H7 (cell line): ENCODE measurements around the gene NFATC2. TPM values are rescaled to one million over a fixed set of nuclear protein-coding genes. Genes with fewer than 3 reads are reported as not detected.
"Not testable (repeated sequence)": the region's sequence is repeated elsewhere in the genome, so short reads cannot be mapped to it uniquely, and the experiment has no call there.

ENCODE experiments used
- DNase-seq: peaks from one replicate; pipeline ENCODE4 v3.0.0; 2012
- H3K27me3 ChIP-seq: 2 replicates; pipeline ENCODE4 v1.6.0; 2011; ENCODE audit warnings: mild to moderate bottlenecking, low read length; ENCODE audit not compliant: control insufficient read depth, insufficient read depth
- H3K36me3 ChIP-seq: replicated peaks from 2 replicates; pipeline ENCODE4 v1.5.1; 2011; ENCODE audit warnings: low read length; ENCODE audit not compliant: control insufficient read depth, insufficient read depth
- H3K4me3 ChIP-seq: 2 replicates; pipeline ENCODE4 v1.5.1; 2011; ENCODE audit warnings: low read depth, mild to moderate bottlenecking, control low read depth, low read length, moderate library complexity; ENCODE audit not compliant: insufficient read depth
- total RNA-seq: library from RNA; depleted of rRNA; stranded (reverse); fragments of >200 nt; shearing (Covaris generic); gene quantifications from 2 replicates; pipeline ENCODE4 v1.2.3, GENCODE V29; 2014

The NFATC2 gene
- total RNA-seq, 1 experiment from 2014 or later, result 0.28 TPM

GRCh38 chr20:51480507-51481270 lies 61.8 kb downstream of the NFATC2 start:
- no peak for DNase-seq
- H3K4me3 ChIP-seq, result no peak overlapping the region
- H3K36me3 ChIP-seq, result no peaks in the 10 kb centered on the region
- no peaks in the 10 kb centered on the region for H3K27me3 ChIP-seq

GRCh38 chr20:51476106-51476505 lies 66.4 kb downstream of the NFATC2 start:
- not testable (repeated sequence) for H3K36me3 ChIP-seq, DNase-seq, H3K4me3 ChIP-seq, H3K27me3 ChIP-seq

- Histone ChIP-seq H3K4me3 (no peak overlapping the region), H3K36me3 (no peaks in the 10 kb centered on the region), H3K27me3 (no peaks in the 10 kb centered on the region)
- no peak for DNase-seq
Measured at GRCh38 chr20:51473771-51474170, 68.7 kb downstream of the NFATC2 start.

GRCh38 chr20:51473256-51473655 lies 69.3 kb downstream of the NFATC2 start:
- no peaks in the 10 kb centered on the region for H3K27me3 ChIP-seq

GRCh38 chr20:51470907-51471411 lies 71.6 kb downstream of the NFATC2 start:
- Histone ChIP-seq H3K27me3 (no peaks in the 10 kb centered on the region), H3K36me3 (no peaks in the 10 kb centered on the region), H3K4me3 (no peak overlapping the region)
- DNase-seq, result no peak

More at GRCh38 chr20:51473256-51473655, 69.3 kb downstream of the NFATC2 start:
- no peak for DNase-seq
- H3K4me3 ChIP-seq, result no peak overlapping the region
- no peaks in the 10 kb centered on the region for H3K36me3 ChIP-seq

GRCh38 chr20:51470499-51470820 lies 72.1 kb downstream of the NFATC2 start:
- no peaks in the 10 kb centered on the region for H3K36me3 ChIP-seq
- no peak for DNase-seq
- no peaks in the 10 kb centered on the region for H3K27me3 ChIP-seq
- H3K4me3 ChIP-seq, result no peak overlapping the region

- DNase-seq, result no peak
- Histone ChIP-seq H3K27me3 (no peaks in the 10 kb centered on the region), H3K36me3 (no peaks in the 10 kb centered on the region), H3K4me3 (no peak overlapping the region)
Measured at GRCh38 chr20:51469578-51470498, 72.7 kb downstream of the NFATC2 start.

GRCh38 chr20:51469046-51469445 lies 73.5 kb downstream of the NFATC2 start:
- no peaks in the 10 kb centered on the region for H3K36me3 ChIP-seq

GRCh38 chr20:51468636-51469035 lies 73.9 kb downstream of the NFATC2 start:
- DNase-seq, result no peak
- H3K27me3 ChIP-seq, result no peaks in the 10 kb centered on the region
- no peaks in the 10 kb centered on the region for H3K36me3 ChIP-seq
- H3K4me3 ChIP-seq, result no peak overlapping the region

More at GRCh38 chr20:51469046-51469445, 73.5 kb downstream of the NFATC2 start:
- H3K4me3 ChIP-seq, result no peak overlapping the region
- H3K27me3 ChIP-seq, result no peaks in the 10 kb centered on the region
- no peak for DNase-seq

GRCh38 chr20:51467956-51468626 lies 74.4 kb downstream of the NFATC2 start:
- no peak overlapping the region for H3K4me3 ChIP-seq

GRCh38 chr20:51463998-51464397 lies 78.5 kb downstream of the NFATC2 start:
- H3K27me3 ChIP-seq, result no peaks in the 10 kb centered on the region
- no peak overlapping the region for H3K4me3 ChIP-seq
- H3K36me3 ChIP-seq, result no peaks in the 10 kb centered on the region
- no peak for DNase-seq

More at GRCh38 chr20:51467956-51468626, 74.4 kb downstream of the NFATC2 start:
- Histone ChIP-seq H3K27me3 (no peaks in the 10 kb centered on the region), H3K36me3 (no peaks in the 10 kb centered on the region)
- DNase-seq, result no peak

- H3K27me3 ChIP-seq, result no peaks in the 10 kb centered on the region
- no peaks in the 10 kb centered on the region for H3K36me3 ChIP-seq
- H3K4me3 ChIP-seq, result no peak overlapping the region
- DNase-seq, result no peak
Measured at GRCh38 chr20:51463560-51463959, 79.0 kb downstream of the NFATC2 start.

- Histone ChIP-seq H3K36me3 (no peaks in the 10 kb centered on the region), H3K4me3 (no peak overlapping the region), H3K27me3 (no peaks in the 10 kb centered on the region)
- no peak for DNase-seq
Measured at GRCh38 chr20:51462566-51463276, 79.8 kb downstream of the NFATC2 start.

GRCh38 chr20:51461846-51462245 lies 80.7 kb downstream of the NFATC2 start:
- not testable (repeated sequence) for DNase-seq, H3K36me3 ChIP-seq

More at GRCh38 chr20:51461846-51462245, 80.7 kb downstream of the NFATC2 start:
- H3K27me3 ChIP-seq, H3K4me3 ChIP-seq: not testable (repeated sequence)
